ENCODE data around the gene PTRH1. TPM values are rescaled to one million over a fixed set of nuclear protein-coding genes. Genes with fewer than 3 reads are reported as not detected.

The PTRH1 gene
- total and polyA plus RNA-seq, 7 experiments from 2014 or later = 7.8 to 28.7 (median 9.4) TPM

DNA sequence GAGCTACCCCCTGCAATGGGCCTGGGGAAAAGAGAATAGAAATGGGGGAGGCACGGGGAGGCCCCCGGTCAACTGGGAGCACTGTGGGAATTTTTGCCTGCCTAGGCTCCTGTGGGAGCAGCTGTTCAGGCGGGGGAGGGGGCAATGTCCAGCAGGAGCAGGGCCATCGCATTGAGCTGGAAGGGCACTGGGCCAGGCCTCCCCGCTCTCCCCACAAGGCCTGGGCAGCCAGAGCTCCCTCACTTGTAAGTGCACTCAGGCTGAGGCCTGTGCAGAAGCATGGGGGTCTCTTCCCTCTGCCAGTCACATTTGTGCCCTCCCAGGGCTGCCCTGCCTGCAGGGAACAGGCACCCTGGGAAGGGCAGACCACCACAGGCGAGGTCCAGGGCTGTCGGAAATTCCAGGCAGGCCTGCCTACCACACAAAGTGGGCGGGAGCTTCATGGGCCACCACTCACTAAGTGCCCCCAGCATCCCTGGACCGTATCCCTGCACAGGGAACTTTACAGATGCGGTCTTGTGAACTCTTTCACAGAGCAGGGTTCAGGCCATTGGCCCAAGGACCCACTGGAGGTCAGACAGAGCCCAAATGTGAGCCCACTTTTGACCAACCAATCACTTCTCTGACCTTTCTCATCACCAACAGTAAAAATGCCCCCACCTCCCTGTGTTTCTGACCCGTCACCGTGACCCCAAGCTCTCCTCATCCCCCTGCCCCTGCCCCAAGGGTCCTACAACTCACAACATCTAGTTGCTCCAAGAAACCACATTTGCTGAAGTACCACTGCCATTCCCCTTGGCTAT lies 9.7 kb downstream of the PTRH1 start:
- H3K27me3 ChIP-seq (ENCODE audit: control insufficient read depth in 2 of 2, insufficient read depth in 2 of 2, low read length in 2 of 2) = no peaks in the 10 kb centered on the region
- Mint-ChIP-seq H3K27ac (no peak overlapping the region), H3K4me3 (no peak overlapping the region), H3K9me3 (peaks cover 0 to 2% (median 0%) of the 10 kb centered on the region in 11 donors), H3K36me3 (peaks cover 0 to 7% (median 0%) of the 10 kb centered on the region in 5 donors), H3K4me1 (peaks cover 6 to 20% (median 12%) of the 10 kb centered on the region in 7 donors), H3K27me3 (no peaks in the 10 kb centered on the region)
- DNase-seq (no peak), ATAC-seq (no peak)
- no peak overlapping the region for H3K4me3 ChIP-seq (ENCODE audit: low read length)
- ChIA-PET POLR2A (no interaction called here), CTCF (interaction anchor here (0.6 to 1.0 kb wide), 2 partner anchors 29 to 114 kb away, joined by 3 read pairs; partner anchors contain the start of gene TOR2A)
- no peaks in the 10 kb centered on the region for H3K36me3 ChIP-seq (ENCODE audit: control insufficient read depth in 2 of 3, insufficient read depth in 3 of 3, low read length in 3 of 3)
- no peak overlapping the region for H3K27ac ChIP-seq (ENCODE audit: low read depth, low read length)
- intact Hi-C loops (cut with micrococcal nuclease) = no loop called here
- peaks cover 0 to 4% (median 0%) of the 10 kb centered on the region in 3 experiments for H3K9me3 ChIP-seq (ENCODE audit: control insufficient read depth in 2 of 3, low read length in 3 of 3)
- peaks cover 0 to 9% of the 10 kb centered on the region in 2 donors for H3K4me1 ChIP-seq (ENCODE audit: control insufficient read depth in 2 of 2, insufficient read depth in 2 of 2, low read length in 2 of 2)

DNA sequence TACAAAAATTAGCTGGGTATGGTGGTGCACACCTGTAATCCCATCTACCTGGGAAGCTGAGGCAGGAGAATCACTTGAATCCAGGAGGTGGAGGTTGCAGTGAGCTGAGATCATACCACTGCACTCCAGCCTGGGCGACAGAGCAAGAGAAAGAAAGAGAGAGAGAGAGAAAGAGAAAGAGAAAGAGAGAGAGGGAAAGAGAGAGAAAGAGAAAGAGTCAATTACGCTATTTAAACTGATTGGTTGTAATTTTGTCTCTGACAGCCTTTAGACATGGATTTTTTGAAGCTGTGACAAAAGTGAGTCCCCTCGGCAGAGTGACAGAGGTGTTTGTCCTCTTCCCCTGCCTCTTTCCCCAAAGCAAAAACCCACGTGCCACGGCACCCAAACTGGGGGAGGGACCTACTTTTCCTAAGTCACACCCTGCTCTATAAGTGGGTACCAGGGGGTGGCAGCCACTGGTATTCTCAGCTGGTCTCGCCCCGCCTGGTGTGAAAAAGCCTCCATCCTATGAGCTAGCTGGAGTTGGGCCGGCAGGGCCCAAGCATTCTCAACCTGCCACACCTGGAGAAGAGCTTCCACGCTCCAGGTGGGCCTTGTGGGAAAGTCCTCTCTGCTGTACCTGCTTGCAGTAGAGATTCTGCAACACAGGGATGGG lies 12.0 kb downstream of the PTRH1 start:
- Mint-ChIP-seq H3K4me1 (peaks cover 0 to 27% (median 18%) of the 10 kb centered on the region in 7 donors), H3K27ac (no peak overlapping the region), H3K4me3 (peak overlapping the region in 1 of 10 donors; percentile 21), H3K9me3 (no peaks in the 10 kb centered on the region), H3K27me3 (no peaks in the 10 kb centered on the region), H3K36me3 (peaks cover 0 to under 1% (median 0%) of the 10 kb centered on the region in 5 donors)
- H3K9me3 ChIP-seq (ENCODE audit: control insufficient read depth in 2 of 3, low read length in 3 of 3) = no peaks in the 10 kb centered on the region
- H3K36me3 ChIP-seq (ENCODE audit: control insufficient read depth in 2 of 3, insufficient read depth in 3 of 3, low read length in 3 of 3) = no peaks in the 10 kb centered on the region
- POLR2A ChIA-PET = no interaction called here
- CTCF ChIA-PET = no interaction called here
- peaks cover 7 to 12% of the 10 kb centered on the region in 2 donors for H3K4me1 ChIP-seq (ENCODE audit: control insufficient read depth in 2 of 2, insufficient read depth in 2 of 2, low read length in 2 of 2)
- no peaks in the 10 kb centered on the region for H3K27me3 ChIP-seq (ENCODE audit: control insufficient read depth in 2 of 2, insufficient read depth in 2 of 2, low read length in 2 of 2)
- intact Hi-C loops (cut with micrococcal nuclease) = no loop called here
- no peak overlapping the region for H3K4me3 ChIP-seq (ENCODE audit: low read length)
- no peak for DNase-seq
- H3K27ac ChIP-seq (ENCODE audit: low read depth, low read length) = no peak overlapping the region
- ATAC-seq = no peak

DNA sequence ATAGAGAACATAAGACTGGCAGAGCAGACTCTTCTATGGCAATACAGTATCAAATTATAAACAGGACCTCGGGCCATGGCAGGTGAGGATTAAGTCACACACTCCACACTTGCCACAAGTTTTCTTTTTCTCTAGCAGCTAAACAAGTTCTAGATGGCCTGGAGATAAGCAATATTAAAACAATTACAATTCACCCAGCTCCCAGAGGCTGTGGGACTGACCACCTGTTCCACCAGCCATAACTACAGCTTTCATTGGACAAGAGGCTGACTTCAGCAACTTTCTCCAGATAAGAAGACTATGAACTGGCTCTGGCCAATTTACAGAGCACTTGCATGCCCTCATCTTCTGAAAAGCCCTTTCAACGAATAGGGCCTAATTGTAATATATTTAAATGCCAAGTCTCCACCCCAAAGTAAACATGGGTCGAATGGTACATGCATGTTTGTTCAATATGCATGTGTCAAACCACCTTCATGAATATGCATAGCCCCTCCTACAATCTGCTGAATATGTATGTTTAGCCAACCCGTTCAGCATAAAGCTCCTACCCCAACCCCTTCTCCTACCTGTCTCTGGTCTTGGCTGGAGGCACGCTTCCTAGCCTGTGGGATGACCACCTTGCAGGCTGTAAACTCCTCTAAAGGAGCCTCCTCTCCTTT lies 14.7 kb downstream of the PTRH1 start:
- no peak for DNase-seq
- POLR2A ChIA-PET = interaction anchor here (1.1 kb wide), 1 partner anchor 15 kb away, joined by 5 read pairs; the partner anchor contains the start of genes PTRH1 and TTC16
- H3K36me3 ChIP-seq (ENCODE audit: control insufficient read depth in 2 of 3, insufficient read depth in 3 of 3, low read length in 3 of 3) = no peaks in the 10 kb centered on the region
- no peak overlapping the region for H3K4me3 ChIP-seq (ENCODE audit: low read length)
- peaks cover 6 to 7% of the 10 kb centered on the region in 2 donors for H3K4me1 ChIP-seq (ENCODE audit: control insufficient read depth in 2 of 2, insufficient read depth in 2 of 2, low read length in 2 of 2)
- Mint-ChIP-seq H3K4me1 (peaks cover 0 to 13% (median 12%) of the 10 kb centered on the region in 7 donors), H3K4me3 (peak overlapping the region in 7 of 10 donors; percentile 41 to 87 (median 83)), H3K36me3 (no peaks in the 10 kb centered on the region), H3K27me3 (peaks cover 0 to 2% (median 0%) of the 10 kb centered on the region in 5 donors), H3K9me3 (no peaks in the 10 kb centered on the region), H3K27ac (peak overlapping the region in 1 of 9 donors; percentile 24)
- no peak overlapping the region for H3K27ac ChIP-seq (ENCODE audit: low read depth, low read length)
- no peak for ATAC-seq
- no peaks in the 10 kb centered on the region for H3K9me3 ChIP-seq (ENCODE audit: control insufficient read depth in 2 of 3, low read length in 3 of 3)
- CTCF ChIA-PET = interaction anchor here (0.6 kb wide), 1 partner anchor 94 kb away, joined by 5 read pairs; no protein-coding TSS in a partner anchor
- intact Hi-C loops (cut with micrococcal nuclease) = no loop called here
- H3K27me3 ChIP-seq (ENCODE audit: control insufficient read depth in 2 of 2, insufficient read depth in 2 of 2, low read length in 2 of 2) = no peaks in the 10 kb centered on the region

DNA sequence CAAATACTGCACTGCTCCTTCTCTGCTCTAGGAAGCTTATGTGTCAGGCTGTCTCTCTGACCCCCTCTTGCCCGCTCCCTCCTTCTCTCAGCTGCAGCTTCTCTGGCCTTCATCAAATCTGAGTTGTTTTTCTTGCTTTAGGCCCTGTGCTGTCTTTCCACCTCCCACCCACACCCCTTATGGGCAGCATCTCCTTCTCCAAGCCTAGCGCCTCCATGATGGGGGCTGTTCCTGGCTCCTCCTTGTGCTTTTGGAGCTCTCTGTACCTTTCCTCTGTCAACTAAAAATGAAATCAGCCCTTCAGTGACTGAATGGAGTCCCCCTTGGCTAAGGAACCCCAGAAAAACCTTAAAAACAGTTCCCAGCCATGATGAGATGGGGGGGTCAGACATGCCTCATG lies 15.3 kb downstream of the PTRH1 start:
- Mint-ChIP-seq H3K9me3 (no peaks in the 10 kb centered on the region), H3K36me3 (no peaks in the 10 kb centered on the region), H3K4me3 (peak overlapping the region; percentile 17 to 87 (median 78)), H3K27me3 (peaks cover 0 to 2% (median 0%) of the 10 kb centered on the region in 5 donors), H3K4me1 (peaks cover 1 to 13% (median 12%) of the 10 kb centered on the region in 7 donors), H3K27ac (peak overlapping the region in 3 of 9 donors; percentile 24 to 91 (median 87))
- CTCF ChIA-PET = interaction anchor here (0.6 kb wide), 1 partner anchor 93 kb away, joined by 5 read pairs; no protein-coding TSS in a partner anchor
- H3K27ac ChIP-seq (ENCODE audit: low read depth, low read length) = no peak overlapping the region
- intact Hi-C loops (cut with micrococcal nuclease) = no loop called here
- H3K36me3 ChIP-seq (ENCODE audit: control insufficient read depth in 2 of 3, insufficient read depth in 3 of 3, low read length in 3 of 3) = no peaks in the 10 kb centered on the region
- ATAC-seq (no peak), DNase-seq (no peak)
- POLR2A ChIA-PET = interaction anchor here (1.1 kb wide), 1 partner anchor 16 kb away, joined by 5 read pairs; the partner anchor contains the start of genes PTRH1 and TTC16
- H3K4me1 ChIP-seq (ENCODE audit: control insufficient read depth in 2 of 2, insufficient read depth in 2 of 2, low read length in 2 of 2) = peaks cover 6 to 7% of the 10 kb centered on the region in 2 donors
- no peak overlapping the region for H3K4me3 ChIP-seq (ENCODE audit: low read length)
- no peaks in the 10 kb centered on the region for H3K9me3 ChIP-seq (ENCODE audit: control insufficient read depth in 2 of 3, low read length in 3 of 3)
- H3K27me3 ChIP-seq (ENCODE audit: control insufficient read depth in 2 of 2, insufficient read depth in 2 of 2, low read length in 2 of 2) = no peaks in the 10 kb centered on the region

DNA sequence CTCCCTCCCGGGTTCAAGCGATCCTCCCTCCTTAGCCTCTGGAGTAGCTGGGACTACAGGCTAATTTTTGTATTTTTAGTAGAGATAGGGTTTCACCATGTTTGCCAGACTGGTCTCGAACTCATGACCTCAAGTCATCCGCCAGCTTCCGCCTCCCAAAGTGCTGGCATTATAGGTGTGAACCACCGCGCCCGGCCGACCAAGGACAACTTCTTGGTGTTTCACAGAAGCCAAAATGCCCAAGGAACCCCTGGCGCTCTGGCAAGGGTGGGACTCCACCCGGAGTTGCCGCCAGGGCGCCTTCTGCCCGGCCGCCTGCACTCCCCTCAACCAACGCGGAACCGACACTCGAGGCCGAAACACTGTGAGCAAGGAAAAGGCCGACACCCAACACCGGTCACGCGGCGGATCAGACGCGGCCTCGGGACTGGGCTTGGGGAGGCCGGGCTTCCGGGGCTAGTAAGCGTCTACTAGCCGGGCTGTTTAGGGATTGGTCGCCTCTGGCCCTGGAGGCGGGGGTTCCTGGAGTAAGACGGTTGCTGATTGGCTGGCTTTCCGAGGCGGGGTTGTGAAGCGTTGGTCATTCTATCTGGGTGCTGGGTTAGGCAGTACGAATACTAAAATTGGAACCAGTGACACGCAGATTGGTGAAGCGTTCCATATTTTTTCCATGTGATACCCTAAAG lies 16.3 kb downstream of the PTRH1 start:
- H3K4me1 ChIP-seq (ENCODE audit: control insufficient read depth in 2 of 2, insufficient read depth in 2 of 2, low read length in 2 of 2) = peaks cover 6 to 7% of the 10 kb centered on the region in 2 donors
- Mint-ChIP-seq H3K27me3 (peaks cover 0 to 2% (median 0%) of the 10 kb centered on the region in 5 donors), H3K9me3 (no peaks in the 10 kb centered on the region), H3K4me1 (peaks cover 5 to 13% (median 12%) of the 10 kb centered on the region in 7 donors), H3K4me3 (peak overlapping the region; percentile 73 to 87 (median 84)), H3K27ac (peak overlapping the region; percentile 10 to 91 (median 77)), H3K36me3 (no peaks in the 10 kb centered on the region)
- CTCF ChIA-PET = no interaction called here
- intact Hi-C loops (cut with micrococcal nuclease) = loop anchor here (1.0 to 2.0 kb wide), 3 partner anchors 16 to 86 kb away; partner anchors contain the start of genes PTRH1 (in 2 of the 2) and STXBP1 (in 1 of the 2)
- H3K27ac ChIP-seq (ENCODE audit: low read depth, low read length) = peak overlapping the region; percentile 26
- H3K36me3 ChIP-seq (ENCODE audit: control insufficient read depth in 2 of 3, insufficient read depth in 3 of 3, low read length in 3 of 3) = no peaks in the 10 kb centered on the region
- POLR2A ChIA-PET = interaction anchor here (0.5 kb wide), 1 partner anchor 93 kb away, joined by 5 read pairs; no protein-coding TSS in a partner anchor
- H3K4me3 ChIP-seq (ENCODE audit: low read length) = peak overlapping the region; percentile 62
- no peaks in the 10 kb centered on the region for H3K27me3 ChIP-seq (ENCODE audit: control insufficient read depth in 2 of 2, insufficient read depth in 2 of 2, low read length in 2 of 2)
- no peaks in the 10 kb centered on the region for H3K9me3 ChIP-seq (ENCODE audit: control insufficient read depth in 2 of 3, low read length in 3 of 3)
- ATAC-seq = peak; percentile 99
- peak; percentile 63 to 81 (median 78) for DNase-seq
